T1000 (cell line): ENCODE results near the gene SASH1.
"Not testable (repeated sequence)": the region's sequence is repeated elsewhere in the genome, so short reads cannot be mapped to it uniquely, and the experiment has no call there.

Experiments
- DNase-seq: peaks from one replicate; lab custom pipeline; 2025; ENCODE audit warnings: mixed read lengths; lab: John Stamatoyannopoulos, UW

SASH1 gene

DNA sequence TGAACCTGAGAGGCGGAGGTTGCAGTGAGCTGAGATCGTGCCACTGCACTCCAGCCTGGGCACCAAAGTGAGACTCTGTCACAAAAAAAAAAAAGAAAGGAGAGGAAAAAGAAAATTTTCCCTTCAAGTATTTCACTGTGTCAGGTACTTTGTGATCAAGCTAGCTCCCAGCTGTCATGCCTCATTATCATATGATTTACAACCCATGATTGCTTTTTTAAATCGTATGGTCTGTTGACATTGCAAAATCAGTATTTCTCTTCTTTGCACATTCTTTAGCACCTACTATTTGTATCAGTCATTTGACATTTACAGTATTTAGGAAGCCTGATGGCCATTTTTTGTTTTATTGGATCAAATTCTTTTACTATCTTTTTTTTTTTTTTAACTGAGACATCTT, 22.4 kb downstream of the SASH1 start:
- no peak for DNase-seq

- DNase-seq = no peak
Observed at GRCh38 chr6:148367411-148368024, 24.9 kb downstream of the SASH1 start.

DNA sequence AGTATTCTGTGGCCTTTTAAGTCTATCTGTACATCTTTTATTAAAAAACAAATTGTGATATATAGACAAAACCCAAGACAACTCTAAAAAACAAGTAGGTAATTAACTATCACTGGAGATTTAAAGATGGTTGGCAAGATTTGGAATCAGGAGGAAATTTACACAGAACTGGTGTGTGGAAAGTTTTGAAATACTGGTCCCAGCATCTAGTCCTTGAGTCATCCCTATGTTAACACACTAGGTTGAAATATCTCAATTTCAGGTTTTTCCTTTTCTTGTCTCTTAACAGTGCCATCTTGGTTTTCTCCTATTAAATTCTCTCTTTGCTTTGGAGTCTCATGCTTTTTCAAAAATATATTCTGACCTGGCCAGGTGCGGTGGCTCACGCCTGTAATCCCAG, 27.5 kb downstream of the SASH1 start:
- no peak for DNase-seq

GRCh38 chr6:148374040-148374774, 31.6 kb downstream of the SASH1 start:
- no peak for DNase-seq

DNA sequence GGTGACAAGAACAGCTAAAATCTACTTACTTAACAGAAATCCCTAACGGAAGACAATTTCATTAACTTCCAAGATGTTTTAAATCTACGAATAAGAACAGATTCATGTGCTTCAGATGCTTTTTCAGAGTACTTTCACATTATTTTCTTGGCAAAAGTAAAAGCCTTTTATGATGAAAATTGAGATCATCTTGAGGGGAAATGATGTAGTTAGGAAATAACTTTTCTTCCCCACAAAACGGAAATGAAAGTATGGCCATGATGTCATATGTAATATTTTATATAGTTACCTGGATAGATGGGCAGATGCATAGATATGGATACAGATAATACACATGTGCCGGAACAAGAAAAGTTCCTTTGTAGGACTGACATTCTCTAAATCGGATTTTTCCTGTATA, 32.8 kb downstream of the SASH1 start:
- DNase-seq = no peak

- no peak for DNase-seq
Observed at GRCh38 chr6:148379481-148379880, 36.8 kb downstream of the SASH1 start.

DNA sequence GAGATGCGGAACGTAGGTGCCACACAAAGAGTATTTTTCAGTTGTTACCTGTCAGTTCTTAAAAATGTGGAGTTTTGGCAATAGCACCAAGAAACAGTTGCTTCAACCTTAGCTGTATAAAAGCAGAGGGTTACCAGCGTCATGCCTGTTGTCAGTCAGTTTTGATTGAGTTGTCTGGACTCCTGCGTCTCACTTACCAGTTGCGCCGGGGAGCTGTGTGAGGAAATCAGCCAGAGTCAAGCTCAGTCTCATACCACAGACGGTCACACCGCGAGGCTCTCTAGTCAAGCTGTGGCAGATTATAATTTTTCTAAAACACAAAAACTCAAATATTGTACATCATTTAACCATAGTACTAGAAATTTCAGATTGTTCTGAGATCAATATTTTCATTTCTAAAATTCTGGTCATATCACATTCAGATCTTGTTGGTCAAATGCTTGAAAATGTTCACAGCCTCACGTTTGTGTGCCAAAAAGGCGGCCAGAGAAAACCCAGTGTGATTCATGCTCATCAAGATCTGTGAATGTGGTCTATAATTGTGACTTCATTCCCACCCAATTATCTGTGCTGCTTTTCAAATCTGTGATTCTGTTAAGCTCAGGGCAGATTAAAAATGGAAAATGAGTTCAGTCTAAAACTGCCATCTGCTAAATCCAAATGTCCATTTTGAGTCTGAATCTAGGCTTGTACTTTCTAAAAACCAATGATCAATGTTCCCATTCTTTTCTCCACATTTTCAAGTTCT, 37.5 kb downstream of the SASH1 start:
- DNase-seq = no peak

GRCh38 chr6:148382051-148382450, 39.4 kb downstream of the SASH1 start:
- not testable (repeated sequence) for DNase-seq

DNA sequence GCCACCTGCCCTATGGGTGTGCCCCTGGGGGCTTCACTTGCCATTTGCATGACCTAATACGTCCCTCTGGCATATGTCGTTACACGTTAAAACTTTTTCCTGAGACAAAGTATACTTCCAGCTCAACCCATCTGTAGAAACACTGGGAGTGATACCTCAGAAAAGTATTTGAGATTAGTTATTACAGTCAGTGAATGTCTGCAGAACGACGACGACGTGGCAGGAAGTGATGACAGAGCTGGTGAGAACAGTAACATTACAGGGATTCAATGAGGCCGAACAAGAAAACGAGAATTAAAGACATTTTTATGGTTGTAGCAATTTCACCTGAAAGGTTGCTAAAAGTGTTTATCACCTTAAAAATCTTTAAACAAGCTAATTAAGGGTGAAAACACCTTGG, 40.2 kb downstream of the SASH1 start:
- no peak for DNase-seq

GRCh38 chr6:148383658-148384368, 41.2 kb downstream of the SASH1 start:
- no peak for DNase-seq

- DNase-seq = no peak
Observed at GRCh38 chr6:148385379-148385778, 42.7 kb downstream of the SASH1 start.

GRCh38 chr6:148388521-148388920, 45.9 kb downstream of the SASH1 start:
- no peak for DNase-seq

DNA sequence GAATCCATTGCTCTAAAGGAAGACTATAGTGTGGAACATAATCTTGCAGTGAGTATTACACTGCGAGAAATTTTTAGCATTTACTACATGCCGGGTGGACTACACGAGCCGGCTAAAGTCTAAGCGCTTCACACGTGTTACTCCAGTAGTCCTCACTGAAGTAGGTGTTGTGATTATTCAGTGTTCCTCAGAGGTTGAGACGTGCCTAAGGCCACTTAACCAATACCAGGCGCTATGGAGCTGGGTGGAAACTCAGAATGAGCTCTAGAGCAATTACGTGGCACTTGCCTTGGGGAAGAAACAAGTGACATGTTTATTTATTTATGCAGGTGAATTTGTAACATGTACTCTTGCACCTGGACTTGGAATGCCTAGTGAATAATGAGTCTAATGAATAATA, 46.4 kb downstream of the SASH1 start:
- DNase-seq = no peak

GRCh38 chr6:148389917-148390316, 47.3 kb downstream of the SASH1 start:
- DNase-seq = no peak

DNA sequence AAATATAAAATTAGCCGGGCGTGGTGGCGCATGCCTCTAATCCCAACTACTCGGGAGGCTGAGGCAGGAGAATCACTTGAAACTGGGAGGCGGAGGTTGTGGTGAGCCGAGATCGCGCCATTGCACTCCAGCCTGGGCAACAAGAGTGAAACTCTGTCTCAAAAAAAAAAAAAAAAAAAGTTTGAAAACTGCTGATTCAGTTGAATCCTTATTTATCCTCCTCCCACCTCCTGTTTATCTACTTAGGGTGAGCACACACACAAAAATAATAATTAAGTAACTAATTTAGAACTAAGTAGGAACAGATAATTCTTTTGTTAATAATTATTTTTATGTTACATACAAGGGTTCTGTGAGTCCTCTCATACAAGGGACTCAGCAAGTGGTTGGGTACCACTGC, 49.5 kb downstream of the SASH1 start:
- not testable (repeated sequence) for DNase-seq

GRCh38 chr6:148392671-148393070, 50.0 kb downstream of the SASH1 start:
- DNase-seq = no peak

DNA sequence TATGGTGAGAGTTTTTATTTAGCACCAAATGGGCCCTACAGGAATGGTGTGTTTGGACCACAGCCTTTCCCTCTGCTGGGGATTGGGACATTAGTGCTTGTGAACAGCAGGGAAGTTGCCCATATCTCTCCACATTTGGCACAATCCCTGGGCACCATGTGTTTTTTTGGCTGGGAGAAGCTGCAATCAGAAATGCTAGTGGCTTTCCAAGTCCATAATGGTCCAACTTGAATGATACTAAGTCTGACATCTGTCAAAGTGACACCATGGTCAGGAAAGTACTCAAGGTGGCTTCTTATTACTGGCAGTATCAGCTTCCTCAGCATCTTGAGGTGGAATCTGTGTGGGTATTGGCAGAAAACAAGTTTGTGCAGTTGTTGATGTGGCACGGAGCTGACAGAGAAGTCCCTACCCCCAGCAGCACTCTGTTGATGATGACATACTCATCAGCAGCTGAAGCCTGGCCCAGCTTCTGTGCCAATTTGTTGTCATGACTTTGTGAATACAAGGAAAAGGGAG, 53.0 kb downstream of the SASH1 start:
- DNase-seq = no peak

- no peak for DNase-seq
Observed at GRCh38 chr6:148396411-148396810, 53.8 kb downstream of the SASH1 start.

DNA sequence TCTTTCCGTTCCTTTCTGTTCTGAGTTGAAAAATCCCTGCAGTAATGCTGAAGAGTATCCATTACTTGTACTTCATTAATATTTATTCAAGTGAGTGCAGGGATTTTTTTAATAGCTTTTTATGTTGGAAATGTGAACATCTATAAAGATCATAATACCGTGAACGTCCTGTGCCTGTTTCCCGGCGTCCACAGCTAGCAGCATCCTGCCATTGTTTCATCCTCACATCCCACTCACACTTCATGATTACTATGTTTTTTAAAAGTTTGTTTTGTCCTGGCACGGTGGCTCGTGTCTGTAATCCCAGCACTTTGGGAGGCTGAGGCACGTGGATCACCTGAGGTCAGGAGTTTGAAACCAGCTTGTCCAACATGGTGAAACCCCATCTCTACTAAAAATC, 54.3 kb downstream of the SASH1 start:
- DNase-seq = no peak

GRCh38 chr6:148398244-148398643, 55.6 kb downstream of the SASH1 start:
- DNase-seq = no peak

DNA sequence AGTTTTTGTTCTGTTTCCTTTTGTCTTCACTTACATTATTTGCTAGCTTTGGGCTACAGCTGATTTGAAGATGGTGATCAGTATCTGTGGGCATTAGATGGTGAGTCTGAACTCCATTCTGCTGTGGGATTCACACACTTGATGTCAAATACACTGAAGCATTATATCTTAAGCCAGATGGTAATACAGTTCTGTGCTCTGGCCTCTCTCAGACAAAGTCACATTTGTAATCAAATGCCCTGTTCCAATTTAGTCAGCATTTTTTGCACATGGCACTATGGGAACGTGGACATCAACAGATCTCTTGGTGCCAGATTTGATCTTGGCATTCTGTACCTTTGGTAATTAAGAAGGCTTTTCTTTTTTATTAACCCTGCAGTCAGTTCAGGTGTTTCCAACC, 56.0 kb downstream of the SASH1 start:
- no peak for DNase-seq

DNA sequence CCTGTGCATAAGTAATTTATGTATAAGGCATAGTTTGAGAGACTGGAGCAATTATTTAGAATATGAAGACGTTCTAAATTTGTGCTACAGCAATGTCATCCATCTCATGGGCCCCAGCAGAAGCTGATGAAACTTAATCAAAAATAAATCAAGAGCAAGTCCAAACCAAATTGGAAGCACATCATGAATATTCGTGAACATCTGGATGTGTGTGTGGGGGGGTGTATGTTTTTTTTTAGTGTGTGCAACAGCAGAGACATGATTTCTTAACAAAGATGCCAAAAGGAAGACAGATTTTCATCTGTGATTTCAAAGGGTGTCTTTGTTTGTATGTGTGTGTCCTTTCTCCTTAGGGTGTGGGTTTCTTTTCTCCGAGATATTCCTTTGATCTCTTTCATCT, 58.9 kb downstream of the SASH1 start:
- DNase-seq = no peak
